Right lobe of liver (tissue), 4 donors: Measurements from ENCODE around the gene IFI16.

Experiments used
- POLR2A ChIP-seq: fragments of 450-650 bp; IDR thresholded peaks from one replicate; pipeline ENCODE4 v1.6.1; 2017; ENCODE audit warnings: antibody characterized with exemption, mild to moderate bottlenecking
- TF ChIP-seq, protein P1 (sequence below), 4 donors: fragments of 200-600 bp in 3 of 4; fragments of 450-650 bp in 1 of 4; IDR thresholded peaks; one replicate each; pipeline versions ENCODE4 v1.5.1 to v1.8.0; 2016 to 2022; ENCODE audit warnings: antibody characterized with exemption in 4 of 4, mild to moderate bottlenecking in 2 of 4
- donor health status: DM: no; HTN: no; CAD: no.
- donor health status: DM: no; HTN: no; CAD: no.
- donor health status: DM: no; HTN: yes; CAD: no.

DNA sequence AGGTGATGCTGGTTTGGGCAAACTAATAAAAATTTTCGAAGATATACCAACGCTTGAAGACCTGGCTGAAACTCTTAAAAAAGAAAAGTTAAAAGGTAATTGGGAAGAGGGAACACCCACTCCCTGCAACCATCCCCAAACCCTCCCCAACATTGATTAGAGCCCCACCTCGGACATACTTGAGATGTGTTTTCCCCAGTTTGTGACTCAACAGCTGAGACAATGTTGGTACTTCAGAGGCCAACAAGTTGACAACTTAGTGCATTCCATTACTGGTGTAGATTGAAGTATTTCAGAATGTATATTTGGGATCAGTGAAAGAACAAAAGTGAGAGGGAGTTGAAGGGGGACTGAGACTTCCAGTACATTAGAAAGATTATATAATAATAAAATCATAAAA, 5.1 kb downstream of the IFI16 start:
- TF ChIP-seq, protein P1, sequence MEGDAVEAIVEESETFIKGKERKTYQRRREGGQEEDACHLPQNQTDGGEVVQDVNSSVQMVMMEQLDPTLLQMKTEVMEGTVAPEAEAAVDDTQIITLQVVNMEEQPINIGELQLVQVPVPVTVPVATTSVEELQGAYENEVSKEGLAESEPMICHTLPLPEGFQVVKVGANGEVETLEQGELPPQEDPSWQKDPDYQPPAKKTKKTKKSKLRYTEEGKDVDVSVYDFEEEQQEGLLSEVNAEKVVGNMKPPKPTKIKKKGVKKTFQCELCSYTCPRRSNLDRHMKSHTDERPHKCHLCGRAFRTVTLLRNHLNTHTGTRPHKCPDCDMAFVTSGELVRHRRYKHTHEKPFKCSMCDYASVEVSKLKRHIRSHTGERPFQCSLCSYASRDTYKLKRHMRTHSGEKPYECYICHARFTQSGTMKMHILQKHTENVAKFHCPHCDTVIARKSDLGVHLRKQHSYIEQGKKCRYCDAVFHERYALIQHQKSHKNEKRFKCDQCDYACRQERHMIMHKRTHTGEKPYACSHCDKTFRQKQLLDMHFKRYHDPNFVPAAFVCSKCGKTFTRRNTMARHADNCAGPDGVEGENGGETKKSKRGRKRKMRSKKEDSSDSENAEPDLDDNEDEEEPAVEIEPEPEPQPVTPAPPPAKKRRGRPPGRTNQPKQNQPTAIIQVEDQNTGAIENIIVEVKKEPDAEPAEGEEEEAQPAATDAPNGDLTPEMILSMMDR (IDR thresholded peaks at IDR 0.05): no peak
- no peak for TF ChIP-seq POLR2A
